HG03457 (cell line): ENCODE measurements around the gene HOXA10.

Source experiments
- ATAC-seq: cut with Tn5 transposase; IDR thresholded peaks from one replicate; pipeline ENCODE4 v1.9.1; 2021; ENCODE audit warnings: moderate number of reproducible peaks; ENCODE audit not compliant: unreplicated experiment

HOXA10 gene

DNA sequence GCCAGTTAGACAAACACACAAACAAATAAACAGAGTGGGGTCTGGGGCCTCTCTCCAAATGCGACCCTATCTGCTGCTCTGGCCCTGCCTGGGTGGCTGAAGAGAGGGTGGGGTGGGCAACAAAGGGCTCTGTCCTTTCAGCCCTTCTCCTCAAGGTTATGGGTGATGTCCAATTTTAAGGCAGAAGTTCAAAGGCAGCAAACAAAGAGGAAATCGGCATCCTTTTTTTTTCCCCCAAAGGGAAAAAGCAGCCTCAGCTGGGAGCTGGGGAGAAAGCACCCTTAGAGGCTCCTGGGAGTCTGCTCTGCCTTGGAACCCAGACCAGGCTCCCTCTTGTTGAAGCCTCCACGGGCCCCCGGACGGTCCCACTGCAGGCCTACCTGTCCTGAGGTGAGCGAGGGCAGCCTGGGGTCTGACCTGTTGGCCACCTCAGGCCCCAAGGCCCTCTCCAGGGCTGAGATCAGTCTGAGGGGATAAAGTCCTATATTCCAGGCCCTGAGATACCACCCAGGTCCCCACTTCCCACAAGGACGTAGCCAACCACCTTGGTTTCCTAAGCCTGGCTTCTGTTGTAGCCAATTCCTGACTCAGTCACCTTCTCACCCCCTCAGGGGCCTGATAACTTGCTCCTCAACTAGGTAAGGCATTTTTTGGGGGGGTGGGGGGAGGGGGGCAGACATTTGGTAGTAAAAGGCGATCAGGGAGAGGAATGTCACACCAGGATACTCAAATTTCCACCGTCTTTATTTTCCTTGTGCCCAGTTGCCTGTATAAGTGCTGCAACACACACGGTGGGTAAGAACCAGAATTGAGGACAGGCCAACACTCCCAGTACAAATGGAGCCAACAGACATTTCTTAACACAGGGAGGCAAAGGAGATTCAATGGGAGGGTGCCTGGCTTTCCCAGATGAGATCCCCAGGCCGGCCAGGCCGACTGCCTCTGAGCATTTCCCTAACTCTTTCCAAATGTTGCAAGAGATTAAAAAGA, 6.6 kb upstream of the HOXA10 start:
- ATAC-seq = no peak

GRCh38 chr7:27179503-27180430, 5.6 kb upstream of the HOXA10 start:
- no peak for ATAC-seq

DNA sequence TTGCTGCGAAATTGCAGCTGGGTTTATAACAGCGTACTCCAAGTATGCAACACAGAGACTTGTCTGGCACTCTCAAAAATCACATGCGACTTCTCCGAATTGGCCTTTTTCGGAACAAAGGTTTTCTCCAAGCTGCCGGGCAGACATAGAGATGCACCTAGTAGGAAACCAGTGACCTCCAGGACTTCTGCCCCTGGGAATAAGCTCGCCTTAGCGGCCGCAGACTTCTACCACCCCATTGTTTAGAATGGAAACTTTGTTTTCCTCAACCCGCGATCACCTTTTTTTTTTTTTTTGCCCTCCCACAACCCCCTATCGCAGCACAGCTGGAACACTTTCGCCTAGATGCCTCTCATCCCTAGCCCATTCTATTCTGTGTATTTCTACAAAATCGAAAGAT, 4.9 kb upstream of the HOXA10 start:
- ATAC-seq = no peak

DNA sequence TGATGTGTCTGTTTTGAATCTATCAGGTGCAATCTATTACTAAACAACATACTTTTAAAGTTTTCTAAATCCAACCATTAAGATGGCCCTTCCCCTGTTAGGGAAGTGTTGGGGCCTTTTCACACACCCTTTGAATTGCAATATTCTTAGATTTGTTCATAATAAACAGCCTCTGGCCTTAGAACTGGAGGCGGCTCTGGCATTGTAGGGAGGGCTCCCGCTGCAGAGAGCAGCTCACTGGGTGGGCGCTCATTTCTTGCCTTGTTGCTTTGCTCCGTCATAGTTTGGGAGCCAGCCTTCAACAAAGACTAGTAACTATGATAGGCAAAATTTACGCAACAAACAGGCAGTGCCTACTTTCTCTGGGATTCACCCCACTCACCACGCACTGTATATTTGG, 4.2 kb upstream of the HOXA10 start:
- ATAC-seq = no peak

- ATAC-seq = no peak
These were observed 3.7 kb upstream of the HOXA10 start for GRCh38 chr7:27177795-27178320.

GRCh38 chr7:27176962-27177794, 3.1 kb upstream of the HOXA10 start:
- no peak for ATAC-seq

- ATAC-seq = no peak
These were observed 2.4 kb upstream of the HOXA10 start for GRCh38 chr7:27176524-27176845.

GRCh38 chr7:27175626-27176523, 1.8 kb upstream of the HOXA10 start:
- no peak for ATAC-seq

DNA sequence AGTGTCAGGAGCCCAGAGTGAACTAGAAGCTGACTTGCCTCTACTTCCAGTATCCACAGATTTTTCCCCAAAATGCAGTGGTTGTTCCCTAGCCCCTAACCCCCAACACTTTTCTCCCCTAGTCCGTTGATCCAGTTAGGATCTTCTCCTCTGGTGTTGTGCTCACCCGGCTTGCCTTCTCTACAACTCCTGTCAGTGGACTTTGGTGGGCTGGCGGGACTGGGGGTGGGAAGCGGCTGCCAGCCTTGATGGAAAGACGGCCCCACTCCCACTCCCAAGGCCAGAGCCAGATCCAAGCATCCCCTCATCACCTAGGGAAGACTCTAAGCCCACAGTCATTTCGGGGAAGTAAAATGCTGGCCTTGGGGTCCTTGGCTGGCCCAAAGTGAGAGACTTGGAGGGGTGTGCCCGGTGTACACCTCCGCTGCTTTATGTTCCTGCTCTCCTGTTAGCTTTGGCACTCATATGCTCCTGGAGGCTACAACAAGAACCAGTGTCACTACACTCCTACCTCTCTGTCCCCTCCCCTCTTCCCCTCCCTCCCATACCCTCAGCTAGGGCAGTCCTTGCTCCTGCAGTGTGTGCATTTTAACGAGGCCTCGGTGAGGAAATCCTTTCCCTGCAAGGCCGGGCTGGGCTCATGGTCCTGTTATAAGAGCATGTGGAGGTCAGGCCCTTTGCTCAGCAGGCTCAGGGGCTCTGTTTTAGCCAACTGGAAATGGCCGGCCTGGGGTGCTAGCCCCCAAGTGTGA, 930 bp upstream of the HOXA10 start:
- ATAC-seq = no peak

DNA sequence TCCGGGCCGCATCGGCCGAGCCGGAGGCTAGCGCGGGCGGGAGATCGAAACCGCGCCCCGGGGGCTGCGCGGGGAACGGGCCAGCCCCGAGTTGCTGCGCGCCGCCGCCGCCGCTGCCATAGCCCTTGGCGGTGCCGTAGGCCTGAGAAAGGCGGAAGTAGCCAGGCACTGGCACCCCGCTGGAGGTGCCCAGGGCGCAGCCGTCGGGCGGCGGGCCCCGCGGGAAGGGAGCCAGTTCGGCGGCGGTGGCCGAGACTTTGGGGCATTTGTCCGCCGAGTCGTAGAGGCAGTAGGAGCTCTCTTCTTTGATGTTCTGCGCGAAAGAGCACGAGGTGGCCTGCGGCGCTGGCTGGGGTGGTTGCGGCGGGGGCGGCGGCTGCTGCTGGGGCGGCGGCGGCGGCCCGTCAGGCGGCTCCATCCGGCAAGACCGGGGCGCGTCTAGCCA, 587 bp downstream of the HOXA10 start:
- no peak for ATAC-seq

DNA sequence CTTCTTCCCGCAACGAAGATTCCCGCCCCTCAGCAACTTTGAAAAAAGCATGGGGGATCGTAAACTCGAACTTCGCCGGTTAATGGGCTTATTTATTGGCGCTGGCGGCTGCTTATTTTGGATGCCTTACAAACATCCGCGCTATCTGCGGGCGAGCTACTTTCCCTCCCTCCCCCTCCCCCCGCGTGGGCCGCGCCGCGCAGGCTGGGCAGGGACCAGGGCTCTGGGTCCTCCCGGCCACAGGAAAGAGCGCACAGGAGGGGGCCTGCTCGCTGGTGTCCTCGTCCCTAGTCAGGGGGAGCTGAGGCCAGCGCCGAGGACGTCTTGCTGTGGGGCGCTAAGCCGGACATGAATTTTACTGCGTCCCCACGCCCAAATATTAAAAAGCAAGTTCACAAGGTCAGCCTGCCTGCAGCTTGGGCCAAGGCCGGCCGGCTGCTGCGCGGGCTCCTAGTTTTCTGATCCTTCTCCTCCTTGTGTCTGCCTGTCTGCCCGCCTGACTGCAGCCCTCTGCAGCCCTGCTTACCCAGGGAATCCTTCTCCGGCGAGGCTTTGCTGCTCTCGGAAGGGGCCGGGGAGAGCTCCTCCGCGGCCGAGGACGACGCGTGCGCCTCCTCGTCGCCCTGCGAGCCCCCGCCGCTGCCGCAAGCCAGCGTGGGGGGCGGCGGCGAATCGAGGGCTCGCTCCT, 1.2 kb downstream of the HOXA10 start:
- no peak for ATAC-seq

- no peak for ATAC-seq
These were observed 1.8 kb downstream of the HOXA10 start for GRCh38 chr7:27172315-27172774.

- no peak for ATAC-seq
These were observed 2.3 kb downstream of the HOXA10 start for GRCh38 chr7:27171637-27172314.

- ATAC-seq = no peak
These were observed 2.8 kb downstream of the HOXA10 start for GRCh38 chr7:27171325-27171636.

DNA sequence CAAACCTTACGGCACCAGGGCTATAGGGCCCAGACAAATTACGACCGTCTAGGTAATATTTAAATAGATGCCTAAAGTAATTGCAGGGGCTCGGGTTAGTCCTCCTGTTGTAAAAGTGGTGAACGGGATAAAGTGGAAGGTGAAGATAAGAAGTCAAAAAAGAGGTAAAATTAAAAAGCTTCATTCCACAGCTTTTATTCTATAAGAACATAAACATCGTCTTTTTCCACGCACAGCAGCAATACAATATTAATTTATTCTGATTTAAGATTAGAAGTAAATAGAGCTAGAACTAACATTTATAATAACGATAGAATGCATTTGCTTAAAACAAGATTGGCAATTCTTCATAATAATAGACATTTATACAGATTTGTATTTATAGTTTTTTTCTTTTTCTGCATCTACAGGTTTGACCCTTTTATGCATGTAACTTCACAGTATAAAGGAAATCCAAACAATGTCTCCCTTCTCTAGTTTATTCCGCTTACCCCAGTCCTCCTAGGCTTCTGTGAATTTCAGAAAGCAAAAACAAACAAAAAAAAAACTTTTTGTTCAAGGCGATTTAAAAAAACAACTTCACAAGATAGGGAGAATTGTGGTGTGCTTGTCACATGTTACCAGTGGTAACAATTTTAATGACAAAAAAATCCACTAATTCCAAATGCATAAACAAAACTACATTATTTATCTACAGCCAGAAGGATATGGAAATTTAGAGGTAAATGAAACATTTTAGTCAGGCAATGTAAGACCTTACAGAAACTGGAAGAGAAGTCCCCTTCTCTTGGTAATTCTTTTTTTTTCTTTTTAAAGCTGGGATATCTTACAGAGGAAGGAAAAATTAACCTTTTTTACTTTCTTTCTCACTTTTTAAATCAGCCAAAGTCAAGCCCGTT, 3.4 kb downstream of the HOXA10 start:
- no peak for ATAC-seq

DNA sequence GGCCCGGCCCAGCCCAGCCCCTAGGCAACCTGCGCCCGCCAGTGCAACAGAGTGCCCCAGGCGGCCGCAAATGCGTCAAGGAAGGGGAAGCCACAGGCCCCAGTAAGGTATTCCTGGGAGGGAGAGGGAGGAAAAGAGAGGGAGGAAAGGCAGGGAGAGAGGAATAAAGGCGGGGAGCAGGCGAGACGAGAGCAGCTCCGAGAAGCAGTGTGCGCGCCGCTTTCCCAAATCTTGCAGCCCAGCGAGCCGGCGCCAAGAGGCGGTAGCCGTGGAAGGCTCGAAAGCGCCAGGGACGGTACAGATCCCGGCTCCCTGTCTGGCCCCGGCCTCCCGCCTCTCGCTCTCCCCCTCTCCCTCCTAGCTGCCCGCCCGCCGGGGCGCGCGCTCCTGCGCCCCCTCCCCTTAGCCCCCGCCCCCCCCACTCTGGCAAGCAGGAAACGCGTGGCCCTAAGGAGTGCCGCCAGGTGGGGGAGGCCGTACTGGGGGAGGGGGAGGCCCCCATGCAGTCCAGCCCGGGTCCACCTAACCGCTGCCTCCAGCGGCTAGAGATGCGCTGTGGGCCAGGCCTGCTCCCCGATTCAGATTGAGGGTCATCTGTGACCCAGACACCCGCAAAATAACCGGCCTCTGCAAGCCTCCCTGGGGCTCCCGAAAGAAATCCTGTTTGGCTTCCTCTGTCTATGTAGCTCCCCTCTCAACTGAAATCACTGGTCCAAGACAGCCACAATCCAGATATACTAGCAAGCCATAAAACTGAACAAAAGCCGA, 4.3 kb downstream of the HOXA10 start:
- no peak for ATAC-seq
